Panc1 (cell line): ENCODE data around the gene KRIT1.

ENCODE experiments used
- POLR2AphosphoS5 ChIP-seq: IDR thresholded peaks from 2 replicates; pipeline ENCODE4 v1.6.1; 2012; ENCODE audit warnings: mild to moderate bottlenecking, low read depth, low read length, moderate library complexity
- SIN3A ChIP-seq: IDR thresholded peaks from 2 replicates; pipeline ENCODE4 v1.6.1; 2012; ENCODE audit warnings: low read depth, mild to moderate bottlenecking, low read length, moderate library complexity, borderline replicate concordance; ENCODE audit not compliant: insufficient read depth
- TF ChIP-seq, protein P1 (sequence below): fragments of 450-650 bp; IDR thresholded peaks from 2 replicates; pipeline ENCODE4 v1.5.1; 2017; ENCODE audit warnings: mild to moderate bottlenecking
- TF ChIP-seq, protein P2 (sequence below), 2 experiments: IDR thresholded peaks; 2 replicates each; pipeline ENCODE4 v1.6.1; 2011 to 2012; ENCODE audit warnings: low read depth in 2 of 2, control low read depth in 1 of 2, low read length in 1 of 2, mild to moderate bottlenecking in 1 of 2, moderate library complexity in 1 of 2; ENCODE audit not compliant: insufficient read depth in 1 of 2

DNA sequence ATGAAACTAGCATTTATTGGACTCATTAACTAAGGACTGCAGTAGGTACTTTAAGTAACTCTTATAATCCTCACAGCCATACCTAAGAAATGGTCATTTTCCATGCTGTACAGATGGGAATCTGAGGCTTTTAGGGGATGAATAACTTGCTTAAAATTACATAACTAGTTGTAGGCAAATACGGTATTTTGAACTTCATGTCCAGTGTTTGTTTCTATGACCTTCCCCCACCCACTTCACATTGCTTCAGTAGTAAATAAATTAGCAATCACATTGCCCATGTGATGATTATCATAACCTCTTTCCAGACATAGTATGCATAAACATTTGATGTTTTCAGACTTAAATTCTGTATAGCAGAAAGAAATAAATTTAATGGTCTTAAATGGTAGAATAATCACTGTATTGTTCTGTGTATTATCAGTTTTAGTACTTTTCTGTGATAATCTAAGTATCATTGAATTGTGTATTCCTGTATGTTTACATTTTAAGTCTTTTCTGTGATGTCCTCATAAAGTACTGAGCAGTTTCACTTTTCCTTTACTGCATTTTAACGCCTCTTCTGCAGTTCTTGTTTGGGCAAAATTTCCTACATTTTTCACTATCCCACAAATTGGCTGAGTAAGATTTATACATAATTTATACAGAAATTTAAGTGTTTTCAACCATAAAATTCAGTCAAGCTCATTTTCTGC lies 48.3 kb upstream of the KRIT1 start:
- TF ChIP-seq POLR2AphosphoS5 (no peak), SIN3A (no peak)
- TF ChIP-seq, protein P1, sequence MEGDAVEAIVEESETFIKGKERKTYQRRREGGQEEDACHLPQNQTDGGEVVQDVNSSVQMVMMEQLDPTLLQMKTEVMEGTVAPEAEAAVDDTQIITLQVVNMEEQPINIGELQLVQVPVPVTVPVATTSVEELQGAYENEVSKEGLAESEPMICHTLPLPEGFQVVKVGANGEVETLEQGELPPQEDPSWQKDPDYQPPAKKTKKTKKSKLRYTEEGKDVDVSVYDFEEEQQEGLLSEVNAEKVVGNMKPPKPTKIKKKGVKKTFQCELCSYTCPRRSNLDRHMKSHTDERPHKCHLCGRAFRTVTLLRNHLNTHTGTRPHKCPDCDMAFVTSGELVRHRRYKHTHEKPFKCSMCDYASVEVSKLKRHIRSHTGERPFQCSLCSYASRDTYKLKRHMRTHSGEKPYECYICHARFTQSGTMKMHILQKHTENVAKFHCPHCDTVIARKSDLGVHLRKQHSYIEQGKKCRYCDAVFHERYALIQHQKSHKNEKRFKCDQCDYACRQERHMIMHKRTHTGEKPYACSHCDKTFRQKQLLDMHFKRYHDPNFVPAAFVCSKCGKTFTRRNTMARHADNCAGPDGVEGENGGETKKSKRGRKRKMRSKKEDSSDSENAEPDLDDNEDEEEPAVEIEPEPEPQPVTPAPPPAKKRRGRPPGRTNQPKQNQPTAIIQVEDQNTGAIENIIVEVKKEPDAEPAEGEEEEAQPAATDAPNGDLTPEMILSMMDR: no peak
- TF ChIP-seq, protein P2, sequence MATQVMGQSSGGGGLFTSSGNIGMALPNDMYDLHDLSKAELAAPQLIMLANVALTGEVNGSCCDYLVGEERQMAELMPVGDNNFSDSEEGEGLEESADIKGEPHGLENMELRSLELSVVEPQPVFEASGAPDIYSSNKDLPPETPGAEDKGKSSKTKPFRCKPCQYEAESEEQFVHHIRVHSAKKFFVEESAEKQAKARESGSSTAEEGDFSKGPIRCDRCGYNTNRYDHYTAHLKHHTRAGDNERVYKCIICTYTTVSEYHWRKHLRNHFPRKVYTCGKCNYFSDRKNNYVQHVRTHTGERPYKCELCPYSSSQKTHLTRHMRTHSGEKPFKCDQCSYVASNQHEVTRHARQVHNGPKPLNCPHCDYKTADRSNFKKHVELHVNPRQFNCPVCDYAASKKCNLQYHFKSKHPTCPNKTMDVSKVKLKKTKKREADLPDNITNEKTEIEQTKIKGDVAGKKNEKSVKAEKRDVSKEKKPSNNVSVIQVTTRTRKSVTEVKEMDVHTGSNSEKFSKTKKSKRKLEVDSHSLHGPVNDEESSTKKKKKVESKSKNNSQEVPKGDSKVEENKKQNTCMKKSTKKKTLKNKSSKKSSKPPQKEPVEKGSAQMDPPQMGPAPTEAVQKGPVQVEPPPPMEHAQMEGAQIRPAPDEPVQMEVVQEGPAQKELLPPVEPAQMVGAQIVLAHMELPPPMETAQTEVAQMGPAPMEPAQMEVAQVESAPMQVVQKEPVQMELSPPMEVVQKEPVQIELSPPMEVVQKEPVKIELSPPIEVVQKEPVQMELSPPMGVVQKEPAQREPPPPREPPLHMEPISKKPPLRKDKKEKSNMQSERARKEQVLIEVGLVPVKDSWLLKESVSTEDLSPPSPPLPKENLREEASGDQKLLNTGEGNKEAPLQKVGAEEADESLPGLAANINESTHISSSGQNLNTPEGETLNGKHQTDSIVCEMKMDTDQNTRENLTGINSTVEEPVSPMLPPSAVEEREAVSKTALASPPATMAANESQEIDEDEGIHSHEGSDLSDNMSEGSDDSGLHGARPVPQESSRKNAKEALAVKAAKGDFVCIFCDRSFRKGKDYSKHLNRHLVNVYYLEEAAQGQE (IDR thresholded peaks at IDR 0.05; ENCODE audit: insufficient read depth in 1 of 2, low read depth in 2 of 2, low read length in 1 of 2): no peak
